AG09309 (cell line): ENCODE measurements around the gene COL11A2.
"Not testable (repeated sequence)": the region's sequence is repeated elsewhere in the genome, so short reads cannot be mapped to it uniquely, and the experiment has no call there.

ENCODE experiments used
- DNase-seq: peaks from one replicate; pipeline ENCODE4 v3.0.0-alpha.2; 2010; ENCODE audit warnings: low read depth
- H3K4me3 ChIP-seq: 2 replicates; pipeline ENCODE4 v1.5.1; 2011; ENCODE audit warnings: mild to moderate bottlenecking, low read depth, low read length, moderate library complexity; ENCODE audit not compliant: control insufficient read depth
- CTCF ChIP-seq: IDR thresholded peaks from 2 replicates; pipeline ENCODE4 v1.5.1; 2011; ENCODE audit warnings: mild to moderate bottlenecking, low read depth, low read length, inconsistent platforms; ENCODE audit not compliant: insufficient read depth, control insufficient read depth; ENCODE audit errors: missing control alignments

COL11A2 gene

GRCh38 chr6:33151050-33151449, 41.2 kb downstream of the COL11A2 start:
- no peak for TF ChIP-seq CTCF
- no peak for DNase-seq
- H3K4me3 ChIP-seq = no peak overlapping the region

- not testable (repeated sequence) for H3K4me3 ChIP-seq, DNase-seq
Observed at GRCh38 chr6:33150560-33150959, 41.7 kb downstream of the COL11A2 start.

GRCh38 chr6:33147807-33148666, 44.2 kb downstream of the COL11A2 start:
- DNase-seq = peak; percentile 24
- TF ChIP-seq CTCF = peak; percentile 79

GRCh38 chr6:33144373-33144772, 47.9 kb downstream of the COL11A2 start:
- DNase-seq = no peak
- H3K4me3 ChIP-seq = no peak overlapping the region
- TF ChIP-seq CTCF = no peak

More at GRCh38 chr6:33147807-33148666, 44.2 kb downstream of the COL11A2 start:
- no peak overlapping the region for H3K4me3 ChIP-seq

GRCh38 chr6:33143113-33143770, 49.0 kb downstream of the COL11A2 start:
- no peak for TF ChIP-seq CTCF
- no peak overlapping the region for H3K4me3 ChIP-seq
- DNase-seq = no peak

- H3K4me3 ChIP-seq = no peak overlapping the region
- TF ChIP-seq CTCF = no peak
- no peak for DNase-seq
Observed at GRCh38 chr6:33142501-33143070, 49.7 kb downstream of the COL11A2 start.

- no peak for TF ChIP-seq CTCF
- H3K4me3 ChIP-seq = no peak overlapping the region
- no peak for DNase-seq
Observed at GRCh38 chr6:33140556-33140955, 51.7 kb downstream of the COL11A2 start.
